ENCODE measurements around the gene GPR68.
"Not testable (repeated sequence)": the region's sequence is repeated elsewhere in the genome, so short reads cannot be mapped to it uniquely, and the experiment has no call there.

Gene GPR68

GRCh38 chr14:91230397-91231035 is 14.0 kb downstream of the GPR68 start:
- no peak overlapping the region for H3K4me3 ChIP-seq (ENCODE audit: low read depth, low read length)

GRCh38 chr14:91229743-91230200 is 14.7 kb downstream of the GPR68 start:
- H3K4me3 ChIP-seq (ENCODE audit: low read depth, low read length), result no peak overlapping the region

- no peak overlapping the region for H3K4me3 ChIP-seq (ENCODE audit: low read depth, low read length)
Measured at GRCh38 chr14:91229005-91229382, 15.5 kb downstream of the GPR68 start.

- no peak overlapping the region for H3K4me3 ChIP-seq (ENCODE audit: low read depth, low read length)
Measured at GRCh38 chr14:91228112-91229004, 16.1 kb downstream of the GPR68 start.

GRCh38 chr14:91227183-91227628 is 17.3 kb downstream of the GPR68 start:
- H3K4me3 ChIP-seq (ENCODE audit: low read depth, low read length), result no peak overlapping the region

- not testable (repeated sequence) for H3K4me3 ChIP-seq (ENCODE audit: low read depth, low read length)
Measured at GRCh38 chr14:91226360-91226759, 18.1 kb downstream of the GPR68 start.

- no peak overlapping the region for H3K4me3 ChIP-seq (ENCODE audit: low read depth, low read length)
Measured at GRCh38 chr14:91225025-91225424, 19.5 kb downstream of the GPR68 start.

GRCh38 chr14:91223028-91223783 is 21.3 kb downstream of the GPR68 start:
- H3K4me3 ChIP-seq (ENCODE audit: low read depth, low read length), result no peak overlapping the region

- no peak overlapping the region for H3K4me3 ChIP-seq (ENCODE audit: low read depth, low read length)
Measured at GRCh38 chr14:91221270-91221669, 23.2 kb downstream of the GPR68 start.

- H3K4me3 ChIP-seq (ENCODE audit: low read depth, low read length), result no peak overlapping the region
Measured at GRCh38 chr14:91220581-91221000, 23.9 kb downstream of the GPR68 start.

- no peak overlapping the region for H3K4me3 ChIP-seq (ENCODE audit: low read depth, low read length)
Measured at GRCh38 chr14:91219517-91220389, 24.8 kb downstream of the GPR68 start.

- H3K4me3 ChIP-seq (ENCODE audit: low read depth, low read length), result no peak overlapping the region
Measured at GRCh38 chr14:91218014-91218413, 26.5 kb downstream of the GPR68 start.

GRCh38 chr14:91216731-91217226 is 27.7 kb downstream of the GPR68 start:
- no peak overlapping the region for H3K4me3 ChIP-seq (ENCODE audit: low read depth, low read length)

GRCh38 chr14:91215381-91215780 is 29.1 kb downstream of the GPR68 start:
- H3K4me3 ChIP-seq (ENCODE audit: low read depth, low read length), result no peak overlapping the region

- no peak overlapping the region for H3K4me3 ChIP-seq (ENCODE audit: low read depth, low read length)
Measured at GRCh38 chr14:91214306-91214705, 30.2 kb downstream of the GPR68 start.

- no peak overlapping the region for H3K4me3 ChIP-seq (ENCODE audit: low read depth, low read length)
Measured at GRCh38 chr14:91211017-91211416, 33.5 kb downstream of the GPR68 start.

- no peak overlapping the region for H3K4me3 ChIP-seq (ENCODE audit: low read depth, low read length)
Measured at GRCh38 chr14:91207008-91207407, 37.5 kb downstream of the GPR68 start.

- no peak overlapping the region for H3K4me3 ChIP-seq (ENCODE audit: low read depth, low read length)
Measured at GRCh38 chr14:91205459-91205858, 39.0 kb downstream of the GPR68 start.

GRCh38 chr14:91204657-91205056 is 39.8 kb downstream of the GPR68 start:
- H3K4me3 ChIP-seq (ENCODE audit: low read depth, low read length), result no peak overlapping the region
